Suprapubic skin (tissue), 4 donors: ENCODE data around the gene NEMP1.

Experiments used
- CTCF ChIP-seq, 2 donors: fragments of 200-600 bp in 1 of 2; fragments of 450-650 bp in 1 of 2; sonication (generic) in 1 of 2; IDR thresholded peaks; one replicate each; pipeline ENCODE4 v1.5.1; 2016 to 2019; ENCODE audit warnings: antibody characterized with exemption in 2 of 2, mild to moderate bottlenecking in 1 of 2, moderate library complexity in 1 of 2
- EP300 ChIP-seq: sonication (generic); formaldehyde crosslinking; IDR thresholded peaks from one replicate; pipeline ENCODE4 v1.6.1; 2017; ENCODE audit warnings: antibody characterized with exemption
- POLR2A ChIP-seq, 2 donors: fragments of 450-650 bp; IDR thresholded peaks; one replicate each; pipeline ENCODE4 v1.6.1; 2017; ENCODE audit warnings: antibody characterized with exemption in 2 of 2, mild to moderate bottlenecking in 2 of 2, moderate library complexity in 2 of 2
- POLR2AphosphoS5 ChIP-seq, 3 donors: sonication (generic); formaldehyde crosslinking; IDR thresholded peaks; one replicate each; pipeline ENCODE4 v1.6.1; 2017; ENCODE audit warnings: antibody characterized with exemption in 3 of 3

GRCh38 chr12:57012600-57013465 is 65.8 kb downstream of the NEMP1 start:
- no peak for TF ChIP-seq CTCF (IDR thresholded peaks at IDR 0.05)
- TF ChIP-seq POLR2A (IDR thresholded peaks at IDR 0.05), result no peak
- TF ChIP-seq POLR2AphosphoS5 (IDR thresholded peaks at IDR 0.05), result no peak
- TF ChIP-seq EP300, result no peak
